NCI-H82 treated with DMSO at 0.1 percent for 48 hours (cell line): Measurements from ENCODE around the gene MTERF2.
"Not testable (repeated sequence)": the region's sequence is repeated elsewhere in the genome, so short reads cannot be mapped to it uniquely, and the experiment has no call there.

ENCODE experiments used
- DNase-seq: peaks from one replicate; lab custom pipeline; 2025; ENCODE audit not compliant: unreplicated experiment; lab: John Stamatoyannopoulos, UW

The MTERF2 gene

GRCh38 chr12:106986625-106987389, at the start of gene MTERF2:
Gene MTERF2 (minus strand): TSS chr12:106987146. CDS start chr12:106978714, 8,432 bp downstream.
- DNase-seq: peak; percentile 86

GRCh38 chr12:107035733-107036132, 48.8 kb upstream of the MTERF2 start:
- no peak for DNase-seq

- DNase-seq: no peak
Observed at GRCh38 chr12:107033758-107034739, 47.1 kb upstream of the MTERF2 start.

GRCh38 chr12:107032266-107032665, 45.3 kb upstream of the MTERF2 start:
- no peak for DNase-seq

GRCh38 chr12:107031061-107031460, 44.1 kb upstream of the MTERF2 start:
- no peak for DNase-seq

- no peak for DNase-seq
Observed at GRCh38 chr12:107029081-107029480, 42.1 kb upstream of the MTERF2 start.

- no peak for DNase-seq
Observed at GRCh38 chr12:107027636-107028053, 40.7 kb upstream of the MTERF2 start.

GRCh38 chr12:107026806-107027635, 40.1 kb upstream of the MTERF2 start:
- DNase-seq: no peak

- DNase-seq: peak; percentile 84
Observed at GRCh38 chr12:107026356-107026755, 39.4 kb upstream of the MTERF2 start.

GRCh38 chr12:107025671-107026070, 38.7 kb upstream of the MTERF2 start:
- DNase-seq: no peak

- DNase-seq: no peak
Observed at GRCh38 chr12:107019546-107019945, 32.6 kb upstream of the MTERF2 start.

GRCh38 chr12:107017042-107017441, 30.1 kb upstream of the MTERF2 start:
- DNase-seq: no peak

- no peak for DNase-seq
Observed at GRCh38 chr12:107014055-107014454, 27.1 kb upstream of the MTERF2 start.

GRCh38 chr12:107012736-107013425, 25.9 kb upstream of the MTERF2 start:
- no peak for DNase-seq

- DNase-seq: no peak
Observed at GRCh38 chr12:107011519-107011918, 24.6 kb upstream of the MTERF2 start.

GRCh38 chr12:107007411-107007810, 20.5 kb upstream of the MTERF2 start:
- no peak for DNase-seq

GRCh38 chr12:107002665-107003064, 15.7 kb upstream of the MTERF2 start:
- not testable (repeated sequence) for DNase-seq

GRCh38 chr12:106999446-106999845, 12.5 kb upstream of the MTERF2 start:
- no peak for DNase-seq

GRCh38 chr12:106997916-106998315, 11.0 kb upstream of the MTERF2 start:
- no peak for DNase-seq

- not testable (repeated sequence) for DNase-seq
Observed at GRCh38 chr12:106996102-106996501, 9.2 kb upstream of the MTERF2 start.
